HepG2 (cell line): ENCODE results near the gene HPD. TPM values are rescaled to one million over a fixed set of nuclear protein-coding genes. Genes with fewer than 3 reads are reported as not detected.

Experiments
- CBX5 ChIP-seq: sonication (generic); formaldehyde crosslinking; IDR thresholded peaks from 2 replicates; pipeline ENCODE4 v1.4.0; 2020; ENCODE audit warnings: missing genetic modification reagents, borderline replicate concordance
- CCDC6 ChIP-seq: sonication (generic); formaldehyde crosslinking; IDR thresholded peaks from 2 replicates; pipeline ENCODE4 v1.8.1; 2022; ENCODE audit warnings: mild to moderate bottlenecking, missing genetic modification reagents, moderate library complexity
- ESRRA ChIP-seq: sonication (generic); formaldehyde crosslinking; IDR thresholded peaks from 2 replicates; pipeline ENCODE4 v1.5.1; 2020; ENCODE audit warnings: mild to moderate bottlenecking, low read depth, missing genetic modification reagents
- GTF2F1 ChIP-seq: fragments of 150-350 bp; IDR thresholded peaks from 2 replicates; pipeline ENCODE4 v1.6.1; 2014; ENCODE audit warnings: low read length
- KDM5B ChIP-seq: sonication (generic); formaldehyde crosslinking; IDR thresholded peaks from 2 replicates; pipeline ENCODE4 v1.4.0; 2020; ENCODE audit warnings: missing genetic modification reagents, mild to moderate bottlenecking, borderline replicate concordance
- MAF1 ChIP-seq: sonication (generic); formaldehyde crosslinking; IDR thresholded peaks from 2 replicates; pipeline ENCODE4 v1.5.0; 2020; ENCODE audit warnings: missing genetic modification reagents, borderline replicate concordance
- NPAS2 ChIP-seq: sonication (generic); formaldehyde crosslinking; IDR thresholded peaks from 2 replicates; pipeline ENCODE4 v1.8.0; 2022; ENCODE audit warnings: mild to moderate bottlenecking, missing genetic modification reagents, borderline replicate concordance
- RORA ChIP-seq: sonication (generic); formaldehyde crosslinking; IDR thresholded peaks from 2 replicates; pipeline ENCODE4 v1.5.0; 2020; ENCODE audit warnings: mild to moderate bottlenecking, missing genetic modification reagents, moderate library complexity
- SAFB2 ChIP-seq: sonication (generic); formaldehyde crosslinking; IDR thresholded peaks from 2 replicates; pipeline ENCODE4 v1.5.1; 2020; ENCODE audit warnings: missing genetic modification reagents, low read depth, mild to moderate bottlenecking, borderline replicate concordance
- SP5 ChIP-seq: IDR thresholded peaks from 2 replicates; pipeline ENCODE4 v1.6.1; 2016; ENCODE audit warnings: low read depth, borderline replicate concordance
- STAG1 ChIP-seq: sonication (generic); formaldehyde crosslinking; IDR thresholded peaks from 2 replicates; pipeline ENCODE4 v1.4.0; 2020; ENCODE audit warnings: missing genetic modification reagents
- ZNF256 ChIP-seq: sonication (generic); formaldehyde crosslinking; conservative IDR thresholded peaks from 2 replicates; pipeline ENCODE4 v1.4.0; 2020; ENCODE audit warnings: missing genetic modification reagents
- ZNF337 ChIP-seq: sonication (generic); formaldehyde crosslinking; IDR thresholded peaks from 2 replicates; pipeline ENCODE4 v1.5.1; 2020; ENCODE audit warnings: missing genetic modification reagents, low read depth, mild to moderate bottlenecking, borderline replicate concordance
- ZNF367 ChIP-seq: sonication (generic); formaldehyde crosslinking; IDR thresholded peaks from 2 replicates; pipeline ENCODE4 v1.4.0; 2020; ENCODE audit warnings: missing genetic modification reagents, borderline replicate concordance
- ZNF510 ChIP-seq: sonication (generic); formaldehyde crosslinking; IDR thresholded peaks from 2 replicates; pipeline ENCODE4 v1.4.0; 2020; ENCODE audit warnings: low read depth, mild to moderate bottlenecking, missing genetic modification reagents
- ZNF761 ChIP-seq: sonication (generic); formaldehyde crosslinking; conservative IDR thresholded peaks from 2 replicates; pipeline ENCODE4 v1.4.0; 2020; ENCODE audit warnings: mild to moderate bottlenecking, missing genetic modification reagents
- ZNF879 ChIP-seq: sonication (generic); formaldehyde crosslinking; IDR thresholded peaks from 2 replicates; pipeline ENCODE4 v1.8.1; 2023; ENCODE audit warnings: missing genetic modification reagents
- ZNF883 ChIP-seq: sonication (generic); formaldehyde crosslinking; IDR thresholded peaks from 2 replicates; pipeline ENCODE4 v1.5.1; 2020; ENCODE audit warnings: mild to moderate bottlenecking, missing genetic modification reagents; ENCODE audit errors: not compliant biosample characterization
- ZSCAN30 ChIP-seq: sonication (generic); formaldehyde crosslinking; IDR thresholded peaks from 2 replicates; pipeline ENCODE4 v1.5.0; 2020; ENCODE audit warnings: mild to moderate bottlenecking, missing genetic modification reagents
- polyA plus RNA-seq, 8 experiments: library from polyadenylated mRNA; depleted of rRNA in 3 of 8; stranded (reverse) in 7 of 8; unstranded in 1 of 8; fragments of >200 nt; fragmentation: Illumina TruSeq in 4 of 8; extraction: Trizol in 4 of 8; gene quantifications; 2 replicates each; pipeline versions ENCODE4 v1.2.1 to v1.2.3, GENCODE V29; 2011 to 2016; ENCODE audit warnings: low read depth in 4 of 8, missing spikeins in 1 of 8, mixed read lengths in 1 of 8; ENCODE audit not compliant: insufficient read depth in 1 of 8
- total RNA-seq, 5 experiments: library from RNA; depleted of rRNA; stranded (reverse); fragments of >200 nt; fragmentation: Illumina TruSeq; extraction: Trizol; gene quantifications; 2 replicates each; pipeline ENCODE4 v1.2.3, GENCODE V29; 2016; ENCODE audit warnings: low read depth in 1 of 5
- TF ChIP-seq, protein P1 (sequence below): sonication (generic); formaldehyde crosslinking; IDR thresholded peaks from 2 replicates; pipeline ENCODE4 v1.9.0; 2022; ENCODE audit warnings: low read depth, missing genetic modification reagents
- TF ChIP-seq, protein P2 (sequence below): sonication (generic); formaldehyde crosslinking; IDR thresholded peaks from 2 replicates; pipeline ENCODE4 v1.4.0; 2020; ENCODE audit warnings: missing genetic modification reagents
- TF ChIP-seq, protein P3 (sequence below): IDR thresholded peaks from 2 replicates; pipeline ENCODE4 v1.6.1; 2012; ENCODE audit warnings: low read depth, low read length, improper control_type of control experiment
- TF ChIP-seq, protein P4 (sequence below): IDR thresholded peaks from 2 replicates; pipeline ENCODE4 v1.6.1; 2016; ENCODE audit warnings: mild to moderate bottlenecking
- TF ChIP-seq, protein P5 (sequence below): sonication (generic); formaldehyde crosslinking; IDR thresholded peaks from 2 replicates; pipeline ENCODE4 v1.5.0; 2020; ENCODE audit warnings: missing genetic modification reagents

Gene HPD
- total and polyA plus RNA-seq, 2 of the 13 experiments (the other 11 are each of a cell fraction or from before 2014, with no cell fraction given), result 120 to 195 TPM

DNA sequence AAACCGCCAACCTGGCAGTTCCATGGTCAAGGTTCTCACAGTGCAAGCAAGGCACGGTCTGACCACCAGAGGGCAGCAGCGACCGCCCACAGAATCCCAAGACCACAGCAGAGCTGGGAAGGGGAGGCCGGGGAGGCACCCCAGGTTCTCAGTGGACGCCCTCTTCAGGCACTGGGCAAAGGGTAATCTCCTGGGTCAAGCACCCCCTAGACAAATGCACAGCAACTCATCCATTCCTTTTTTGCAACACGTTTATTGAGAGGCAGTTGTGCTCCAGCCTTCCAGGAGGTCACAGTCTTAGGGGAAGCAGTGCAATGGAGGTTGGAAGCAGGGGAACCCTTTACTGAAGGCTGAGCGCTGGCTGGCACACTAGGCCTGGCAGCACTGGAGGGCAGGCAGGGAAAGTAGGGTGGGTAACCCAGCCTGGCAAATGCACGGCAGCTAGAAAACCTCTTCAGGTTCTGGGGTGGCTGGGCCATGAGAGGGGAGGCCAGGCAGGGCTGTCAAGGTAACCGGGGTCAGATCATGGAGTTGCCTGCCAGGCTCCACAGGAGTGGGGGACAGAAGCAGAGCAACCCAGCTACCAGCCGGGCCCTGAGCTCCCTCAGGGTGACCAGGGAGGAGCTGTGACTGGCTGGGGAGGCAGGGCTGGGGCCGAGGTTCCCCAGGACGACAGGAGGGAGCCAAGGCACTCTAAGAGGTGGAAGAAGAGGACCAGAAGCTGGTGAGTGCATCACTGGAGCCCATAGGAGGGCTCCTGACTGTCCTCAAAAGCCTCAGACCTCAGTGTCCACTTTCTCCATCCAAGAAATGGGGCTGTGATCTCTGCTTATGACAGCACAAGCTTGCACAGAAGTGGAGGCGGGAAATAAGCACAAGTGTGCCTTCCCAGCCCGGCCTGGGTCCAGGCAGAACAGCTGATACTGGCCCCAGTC, 63.4 kb downstream of the HPD start (continued):
- TF ChIP-seq MAF1 (CRISPR knock-in tag) (0 out of 2 replicates have a peak, but pooled peaks have one; percentile 59), KDM5B (CRISPR knock-in tag) (no peak), CCDC6 (CRISPR knock-in tag) (no peak; the same call in 1 of the 2 replicates), STAG1 (CRISPR knock-in tag) (peak; percentile 92), ZNF256 (CRISPR knock-in tag) (no peak), ZNF883 (CRISPR knock-in tag) (no peak), RORA (CRISPR knock-in tag) (no peak), ZNF337 (CRISPR knock-in tag) (no peak), ZNF761 (CRISPR knock-in tag) (no peak), SP5 (CRISPR knock-in tag) (no peak), ZSCAN30 (CRISPR knock-in tag) (no peak), CBX5 (CRISPR knock-in tag) (no peak), NPAS2 (CRISPR knock-in tag) (no peak), ESRRA (no peak), ZNF367 (CRISPR knock-in tag) (no peak), SAFB2 (CRISPR knock-in tag) (no peak), ZNF879 (no peak), ZNF510 (no peak), GTF2F1 (no peak)
- TF ChIP-seq, protein P1, sequence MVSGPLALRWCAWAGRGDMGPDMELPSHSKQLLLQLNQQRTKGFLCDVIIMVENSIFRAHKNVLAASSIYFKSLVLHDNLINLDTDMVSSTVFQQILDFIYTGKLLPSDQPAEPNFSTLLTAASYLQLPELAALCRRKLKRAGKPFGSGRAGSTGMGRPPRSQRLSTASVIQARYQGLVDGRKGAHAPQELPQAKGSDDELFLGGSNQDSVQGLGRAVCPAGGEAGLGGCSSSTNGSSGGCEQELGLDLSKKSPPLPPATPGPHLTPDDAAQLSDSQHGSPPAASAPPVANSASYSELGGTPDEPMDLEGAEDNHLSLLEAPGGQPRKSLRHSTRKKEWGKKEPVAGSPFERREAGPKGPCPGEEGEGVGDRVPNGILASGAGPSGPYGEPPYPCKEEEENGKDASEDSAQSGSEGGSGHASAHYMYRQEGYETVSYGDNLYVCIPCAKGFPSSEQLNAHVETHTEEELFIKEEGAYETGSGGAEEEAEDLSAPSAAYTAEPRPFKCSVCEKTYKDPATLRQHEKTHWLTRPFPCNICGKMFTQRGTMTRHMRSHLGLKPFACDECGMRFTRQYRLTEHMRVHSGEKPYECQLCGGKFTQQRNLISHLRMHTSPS (CRISPR knock-in tag), result no peak
- TF ChIP-seq, protein P2, sequence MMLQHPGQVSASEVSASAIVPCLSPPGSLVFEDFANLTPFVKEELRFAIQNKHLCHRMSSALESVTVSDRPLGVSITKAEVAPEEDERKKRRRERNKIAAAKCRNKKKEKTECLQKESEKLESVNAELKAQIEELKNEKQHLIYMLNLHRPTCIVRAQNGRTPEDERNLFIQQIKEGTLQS (CRISPR knock-in tag), result no peak
- TF ChIP-seq, protein P3, sequence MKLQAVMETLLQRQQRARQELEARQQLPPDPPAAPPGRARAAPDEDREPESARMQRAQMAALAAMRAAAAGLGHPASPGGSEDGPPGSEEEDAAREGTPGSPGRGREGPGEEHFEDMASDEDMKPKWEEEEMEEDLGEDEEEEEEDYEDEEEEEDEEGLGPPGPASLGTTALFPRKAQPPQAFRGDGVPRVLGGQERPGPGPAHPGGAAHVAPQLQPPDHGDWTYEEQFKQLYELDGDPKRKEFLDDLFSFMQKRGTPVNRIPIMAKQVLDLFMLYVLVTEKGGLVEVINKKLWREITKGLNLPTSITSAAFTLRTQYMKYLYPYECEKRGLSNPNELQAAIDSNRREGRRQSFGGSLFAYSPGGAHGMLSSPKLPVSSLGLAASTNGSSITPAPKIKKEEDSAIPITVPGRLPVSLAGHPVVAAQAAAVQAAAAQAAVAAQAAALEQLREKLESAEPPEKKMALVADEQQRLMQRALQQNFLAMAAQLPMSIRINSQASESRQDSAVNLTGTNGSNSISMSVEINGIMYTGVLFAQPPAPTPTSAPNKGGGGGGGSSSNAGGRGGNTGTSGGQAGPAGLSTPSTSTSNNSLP, result no peak
- TF ChIP-seq, protein P4, sequence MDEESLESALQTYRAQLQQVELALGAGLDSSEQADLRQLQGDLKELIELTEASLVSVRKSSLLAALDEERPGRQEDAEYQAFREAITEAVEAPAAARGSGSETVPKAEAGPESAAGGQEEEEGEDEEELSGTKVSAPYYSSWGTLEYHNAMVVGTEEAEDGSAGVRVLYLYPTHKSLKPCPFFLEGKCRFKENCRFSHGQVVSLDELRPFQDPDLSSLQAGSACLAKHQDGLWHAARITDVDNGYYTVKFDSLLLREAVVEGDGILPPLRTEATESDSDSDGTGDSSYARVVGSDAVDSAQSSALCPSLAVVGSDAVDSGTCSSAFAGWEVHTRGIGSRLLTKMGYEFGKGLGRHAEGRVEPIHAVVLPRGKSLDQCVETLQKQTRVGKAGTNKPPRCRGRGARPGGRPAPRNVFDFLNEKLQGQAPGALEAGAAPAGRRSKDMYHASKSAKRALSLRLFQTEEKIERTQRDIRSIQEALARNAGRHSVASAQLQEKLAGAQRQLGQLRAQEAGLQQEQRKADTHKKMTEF, result no peak
- TF ChIP-seq, protein P5, sequence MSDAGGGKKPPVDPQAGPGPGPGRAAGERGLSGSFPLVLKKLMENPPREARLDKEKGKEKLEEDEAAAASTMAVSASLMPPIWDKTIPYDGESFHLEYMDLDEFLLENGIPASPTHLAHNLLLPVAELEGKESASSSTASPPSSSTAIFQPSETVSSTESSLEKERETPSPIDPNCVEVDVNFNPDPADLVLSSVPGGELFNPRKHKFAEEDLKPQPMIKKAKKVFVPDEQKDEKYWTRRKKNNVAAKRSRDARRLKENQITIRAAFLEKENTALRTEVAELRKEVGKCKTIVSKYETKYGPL (CRISPR knock-in tag), result no peak
